LNCAP (cell line): Measurements from ENCODE around the gene BBX.
A peak's percentile ranks its signal among the peaks of the same experiment; 100 is the strongest.

Experiments used
- CTCF ChIP-seq: fragments of 450-650 bp; IDR thresholded peaks from 2 replicates; pipeline ENCODE4 v1.5.1; 2017; ENCODE audit warnings: mild to moderate bottlenecking

The BBX gene

GRCh38 chr3:107833043-107833442 lies 310.3 kb downstream of the BBX start:
- no peak for TF ChIP-seq CTCF

DNA sequence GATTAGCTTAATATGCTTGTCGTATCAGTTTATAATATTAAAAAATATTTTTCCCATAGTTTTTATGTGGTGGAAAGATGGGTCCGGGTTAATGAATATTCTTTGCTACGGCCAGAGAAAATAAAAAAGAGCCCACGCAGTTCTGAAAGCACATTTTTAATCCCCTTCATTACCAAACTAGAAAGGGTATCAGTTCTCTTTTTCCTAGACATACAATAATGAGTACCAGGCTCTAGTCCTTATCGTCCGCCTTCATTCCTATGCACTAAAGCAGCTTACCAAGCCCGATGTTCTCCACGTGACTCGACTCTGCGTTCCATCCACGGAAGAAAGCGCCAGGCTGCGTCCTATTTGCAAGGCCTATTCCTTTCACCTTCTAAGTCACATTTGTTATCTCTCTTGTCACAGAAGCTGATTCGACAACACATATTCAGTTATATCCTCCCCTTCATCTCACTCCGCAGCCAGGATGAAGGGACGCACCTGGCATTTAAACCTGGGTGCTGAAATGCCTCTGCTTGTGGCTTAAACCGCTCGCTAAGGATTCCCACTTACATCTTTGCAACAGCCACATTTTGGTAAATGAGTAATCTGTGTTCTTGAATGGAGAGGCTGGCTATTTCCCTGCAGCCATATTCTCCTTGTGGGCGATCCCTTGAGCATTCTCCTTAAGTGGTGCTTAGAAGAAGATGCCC lies 311.1 kb downstream of the BBX start:
- TF ChIP-seq CTCF, result no peak

DNA sequence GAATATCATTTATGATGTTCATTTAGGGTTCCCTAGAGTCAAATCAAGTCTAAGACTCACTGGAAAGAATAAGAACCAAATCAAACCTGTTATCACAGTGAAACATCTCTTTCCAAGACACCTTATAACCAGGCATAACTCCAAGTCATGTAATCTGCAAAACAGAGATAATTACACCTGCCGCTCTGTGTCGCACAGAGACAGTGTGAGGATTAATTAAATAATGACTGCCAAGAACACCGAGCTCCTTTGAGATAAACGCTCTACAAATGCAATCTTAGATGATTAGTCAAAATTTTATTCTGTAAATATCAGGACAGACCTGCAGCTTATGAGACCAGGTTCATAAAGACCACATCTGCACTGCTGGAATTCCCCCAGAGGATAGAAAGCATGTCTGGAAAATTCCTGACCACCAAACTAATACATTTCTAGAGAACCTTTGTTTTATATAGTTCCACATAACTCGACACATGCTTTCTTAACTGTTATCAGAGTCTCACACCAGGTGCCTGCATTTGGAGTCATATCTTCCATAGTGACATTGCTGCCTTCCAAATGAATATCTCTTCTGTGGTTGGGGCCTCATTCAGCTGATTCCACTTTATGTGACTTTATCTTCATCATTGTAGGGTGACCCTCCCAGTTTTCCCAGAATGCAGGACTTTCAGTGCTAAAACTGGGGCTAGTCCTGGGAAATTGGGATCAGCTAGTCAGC lies 315.3 kb downstream of the BBX start:
- no peak for TF ChIP-seq CTCF

GRCh38 chr3:107841831-107842230 lies 319.1 kb downstream of the BBX start:
- TF ChIP-seq CTCF, result no peak

GRCh38 chr3:107842940-107843339 lies 320.2 kb downstream of the BBX start:
- TF ChIP-seq CTCF, result no peak

GRCh38 chr3:107845380-107846278 lies 322.9 kb downstream of the BBX start:
- no peak for TF ChIP-seq CTCF

DNA sequence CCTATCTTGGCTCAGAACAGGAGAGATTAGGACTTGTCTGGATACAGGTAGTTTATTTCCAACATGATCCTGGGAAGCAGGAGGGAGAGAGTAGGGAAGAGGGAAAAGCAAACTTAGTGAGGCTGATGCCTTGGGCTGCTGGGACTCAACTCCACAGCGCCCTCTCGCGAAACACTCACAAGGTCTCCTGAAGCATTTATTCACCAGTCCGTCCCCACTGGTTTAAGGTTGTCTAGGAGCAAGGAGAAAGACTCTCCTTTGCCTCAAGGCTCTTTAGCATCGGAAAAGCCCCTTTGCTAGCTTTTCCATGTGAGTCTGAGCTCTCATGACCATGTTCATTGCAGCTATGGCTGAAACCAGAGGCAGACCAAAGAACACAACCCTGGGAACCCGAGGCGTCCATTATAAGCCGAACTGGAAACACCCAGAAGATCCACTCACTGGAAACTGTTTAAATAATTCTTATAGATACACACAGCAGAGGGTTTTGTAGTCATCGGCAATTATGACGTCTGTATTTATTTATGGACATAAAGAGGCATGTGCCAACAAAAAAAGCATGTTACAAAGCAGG lies 323.6 kb downstream of the BBX start:
- peak; percentile 82 for TF ChIP-seq CTCF
